Endodermal cell (in vitro differentiated cells): ENCODE measurements around the gene CCDC60. TPM values are rescaled to one million over a fixed set of nuclear protein-coding genes. Genes with fewer than 3 reads are reported as not detected.

Experiments used
- DNase-seq: peaks from one replicate; pipeline ENCODE4 v3.0.0-alpha.2; 2017
- H3K27ac ChIP-seq: 2 replicates; pipeline ENCODE4 v1.5.1; 2013; ENCODE audit warnings: mild to moderate bottlenecking, low read depth, low read length, moderate library complexity
- H3K27me3 ChIP-seq: 2 replicates; pipeline ENCODE4 v1.6.1; 2013; ENCODE audit warnings: mild to moderate bottlenecking, low read length, moderate library complexity; ENCODE audit not compliant: insufficient read depth, control insufficient read depth, poor library complexity, severe bottlenecking
- H3K36me3 ChIP-seq: 2 replicates; pipeline ENCODE4 v1.7.0; 2013; ENCODE audit warnings: mild to moderate bottlenecking, low read length, moderate library complexity; ENCODE audit not compliant: control insufficient read depth, insufficient read depth
- H3K4me1 ChIP-seq: one replicate; pipeline ENCODE4 v1.7.0; 2013; ENCODE audit warnings: low read length; ENCODE audit not compliant: control insufficient read depth, insufficient read depth
- H3K4me3 ChIP-seq: 2 replicates; pipeline ENCODE4 v1.5.1; 2013; ENCODE audit warnings: mild to moderate bottlenecking, low read length, moderate library complexity
- H3K9ac ChIP-seq: 2 replicates; pipeline ENCODE4 v1.6.1; 2013; ENCODE audit warnings: mild to moderate bottlenecking, low read length, moderate library complexity; ENCODE audit not compliant: poor library complexity, severe bottlenecking; ENCODE audit errors: extremely low read depth
- H3K9me3 ChIP-seq: 2 replicates; pipeline ENCODE4 v1.6.1; 2013; ENCODE audit warnings: mild to moderate bottlenecking, low read length, moderate library complexity; ENCODE audit not compliant: control insufficient read depth
- H3K27ac Mint-ChIP-seq: 2 replicates; pipeline ENCODE4 v1.8.0; 2020; ENCODE audit warnings: mixed read lengths
- H3K27me3 Mint-ChIP-seq: 2 replicates; pipeline ENCODE4 v1.8.0; 2021; ENCODE audit warnings: mild to moderate bottlenecking, mixed read lengths; ENCODE audit not compliant: insufficient read depth
- H3K36me3 Mint-ChIP-seq: 2 replicates; pipeline ENCODE4 v1.8.0; 2020; ENCODE audit warnings: low read depth, mixed read lengths
- H3K4me1 Mint-ChIP-seq: 2 replicates; pipeline ENCODE4 v1.8.0; 2020; ENCODE audit warnings: mixed read lengths
- H3K4me3 Mint-ChIP-seq: 2 replicates; pipeline ENCODE4 v1.8.0; 2020; ENCODE audit warnings: mild to moderate bottlenecking, moderate library complexity, mixed read lengths
- H3K9me3 Mint-ChIP-seq: 2 replicates; pipeline ENCODE4 v1.8.0; 2020; ENCODE audit warnings: mild to moderate bottlenecking, mixed read lengths
- WGBS, 2 experiments: methylation state at CpG; one replicate each; pipeline versions ENCODE4 v1.1.5 to v1.1.7; 2013; ENCODE audit warnings: missing lambda C conversion rate in 2 of 2, mixed read lengths in 1 of 2; ENCODE audit not compliant: insufficient coverage in 1 of 2, insufficient read length in 1 of 2; 5-methylcytosine and 5-hydroxymethylcytosine counted together
- total RNA-seq, 2 donors: library from RNA; stranded (reverse); fragmentation: NEBNext Ultra II Directional in 1 of 2; extraction: Animal tissue kit (Norgen Biotek cat#: 25700) in 1 of 2; gene quantifications; 2 replicates in 1 of 2; 3 replicates in 1 of 2; pipeline ENCODE4 v1.2.1, GENCODE V29; 2021
- TF ChIP-seq, protein P1 (sequence below): fragments of 200-600 bp; sonication (generic); conservative IDR thresholded peaks from 2 replicates; pipeline ENCODE4 v1.5.0; 2021; ENCODE audit warnings: antibody characterized with exemption, mild to moderate bottlenecking

CCDC60 gene
- total RNA-seq, 2 donors from 2014 or later, result 0.73 to 1.2 TPM

DNA sequence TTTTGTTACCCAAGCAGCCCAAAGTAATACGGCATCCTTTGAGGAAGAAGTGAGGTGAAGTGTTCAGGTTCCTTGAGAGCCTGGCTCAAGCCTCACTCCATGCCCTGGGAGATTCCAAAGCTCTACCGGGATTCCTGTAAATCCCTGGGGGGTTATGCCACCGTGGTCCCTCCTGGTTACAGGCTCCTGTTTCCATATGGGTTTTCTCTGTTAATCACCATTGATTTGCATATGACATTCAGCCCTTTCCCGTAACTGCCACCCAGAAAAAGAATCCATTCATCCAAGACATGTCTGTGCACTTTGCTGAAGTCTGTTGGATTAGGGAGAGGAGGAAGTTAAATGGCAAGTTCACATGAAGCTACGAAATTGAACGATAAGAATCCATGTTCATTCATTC lies 27.9 kb upstream of the CCDC60 start:
- H3K36me3 Mint-ChIP-seq, result no peaks in the 10 kb centered on the region
- peaks cover 26% of the 10 kb centered on the region for H3K27me3 Mint-ChIP-seq
- Histone ChIP-seq H3K27ac (no peak overlapping the region), H3K4me1 (peaks cover 4% of the 10 kb centered on the region), H3K9ac (no peak overlapping the region), H3K9me3 (peaks cover 6% of the 10 kb centered on the region), H3K27me3 (peaks cover 12% of the 10 kb centered on the region), H3K36me3 (no peaks in the 10 kb centered on the region), H3K4me3 (no peak overlapping the region)
- H3K4me1 Mint-ChIP-seq, result peaks cover 10% of the 10 kb centered on the region
- 42 to 80% methylated on average over 2 to 4 of the region's 6 CpGs for WGBS, 2 experiments
- H3K4me3 Mint-ChIP-seq, result no peak overlapping the region
- DNase-seq, result no peak
- no peak overlapping the region for H3K27ac Mint-ChIP-seq
- TF ChIP-seq, protein P1, sequence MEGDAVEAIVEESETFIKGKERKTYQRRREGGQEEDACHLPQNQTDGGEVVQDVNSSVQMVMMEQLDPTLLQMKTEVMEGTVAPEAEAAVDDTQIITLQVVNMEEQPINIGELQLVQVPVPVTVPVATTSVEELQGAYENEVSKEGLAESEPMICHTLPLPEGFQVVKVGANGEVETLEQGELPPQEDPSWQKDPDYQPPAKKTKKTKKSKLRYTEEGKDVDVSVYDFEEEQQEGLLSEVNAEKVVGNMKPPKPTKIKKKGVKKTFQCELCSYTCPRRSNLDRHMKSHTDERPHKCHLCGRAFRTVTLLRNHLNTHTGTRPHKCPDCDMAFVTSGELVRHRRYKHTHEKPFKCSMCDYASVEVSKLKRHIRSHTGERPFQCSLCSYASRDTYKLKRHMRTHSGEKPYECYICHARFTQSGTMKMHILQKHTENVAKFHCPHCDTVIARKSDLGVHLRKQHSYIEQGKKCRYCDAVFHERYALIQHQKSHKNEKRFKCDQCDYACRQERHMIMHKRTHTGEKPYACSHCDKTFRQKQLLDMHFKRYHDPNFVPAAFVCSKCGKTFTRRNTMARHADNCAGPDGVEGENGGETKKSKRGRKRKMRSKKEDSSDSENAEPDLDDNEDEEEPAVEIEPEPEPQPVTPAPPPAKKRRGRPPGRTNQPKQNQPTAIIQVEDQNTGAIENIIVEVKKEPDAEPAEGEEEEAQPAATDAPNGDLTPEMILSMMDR, result no peak
- peaks cover 2% of the 10 kb centered on the region for H3K9me3 Mint-ChIP-seq

DNA sequence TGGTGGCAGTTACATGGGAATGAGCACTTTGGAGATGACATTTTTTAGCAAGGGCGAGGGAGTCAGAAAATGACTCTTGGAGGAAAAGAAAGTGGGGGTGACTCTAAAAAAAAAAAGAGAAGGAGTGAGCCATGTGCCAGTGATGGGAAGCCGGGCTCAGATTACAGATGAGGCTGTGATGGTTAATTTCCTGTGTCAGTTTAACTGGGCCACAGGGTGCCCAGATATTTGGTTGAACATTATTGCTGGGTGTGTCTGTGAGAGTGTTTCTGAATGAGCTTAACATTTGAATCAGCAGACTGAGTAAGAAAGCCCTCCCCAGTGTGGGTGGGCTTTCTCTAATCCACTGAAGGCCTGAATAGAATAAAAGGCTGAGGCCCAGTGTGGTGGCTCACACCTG lies 26.8 kb upstream of the CCDC60 start:
- Mint-ChIP-seq H3K27ac (no peak overlapping the region), H3K9me3 (peaks cover 2% of the 10 kb centered on the region), H3K4me3 (no peak overlapping the region), H3K4me1 (peaks cover 3% of the 10 kb centered on the region), H3K36me3 (no peaks in the 10 kb centered on the region), H3K27me3 (peaks cover 36% of the 10 kb centered on the region)
- Histone ChIP-seq H3K4me3 (no peak overlapping the region), H3K9ac (no peak overlapping the region), H3K27me3 (peaks cover 22% of the 10 kb centered on the region), H3K27ac (no peak overlapping the region), H3K36me3 (no peaks in the 10 kb centered on the region), H3K9me3 (peaks cover 6% of the 10 kb centered on the region), H3K4me1 (no peaks in the 10 kb centered on the region)
- DNase-seq, result no peak
- TF ChIP-seq, protein P1, result no peak
- WGBS, 2 experiments, result 87 to 95% methylated on average over 2 of the region's 2 CpGs

- TF ChIP-seq, protein P1, result no peak
- Mint-ChIP-seq H3K27ac (no peak overlapping the region), H3K36me3 (no peaks in the 10 kb centered on the region), H3K4me1 (peaks cover 6% of the 10 kb centered on the region), H3K9me3 (peaks cover 2% of the 10 kb centered on the region), H3K27me3 (peaks cover 45% of the 10 kb centered on the region), H3K4me3 (no peak overlapping the region)
- Histone ChIP-seq H3K27me3 (peaks cover 25% of the 10 kb centered on the region), H3K4me3 (no peak overlapping the region), H3K9me3 (peaks cover 6% of the 10 kb centered on the region), H3K4me1 (no peaks in the 10 kb centered on the region), H3K9ac (no peak overlapping the region), H3K27ac (peak overlapping the region; percentile 97), H3K36me3 (no peaks in the 10 kb centered on the region)
- WGBS, 2 experiments, result 79 to 84% methylated on average over 6 to 19 of the region's 19 CpGs
- DNase-seq, result peak; percentile 51
Observed at GRCh38 chr12:119308708-119309456, 25.6 kb upstream of the CCDC60 start.
